WTC11 (cell line): Measurements from ENCODE around the gene ACOX3. TPM values are rescaled to one million over a fixed set of nuclear protein-coding genes. Genes with fewer than 3 reads are reported as not detected.
A peak's percentile ranks its signal among the peaks of the same experiment; 100 is the strongest.

ENCODE experiments used
- ATAC-seq: fragments of 200-7000 bp; cut with Tn5 transposase; 2 replicates; pipeline ENCODE4 v1.10.0; 2021; ENCODE audit warnings: mild to moderate bottlenecking, moderate library complexity
- CTCF ChIA-PET: fragments of 300-600 bp; sonication (Branson Sonifier 250); formaldehyde crosslinking; loops from one replicate; lab custom pipeline; 2021; ENCODE audit warnings: antibody characterized with exemption; lab: Charles Lee
- POLR2A ChIA-PET: fragments of 350-600 bp; sonication (Branson Sonifier 250); formaldehyde crosslinking; loops from one replicate; lab custom pipeline; 2021; ENCODE audit warnings: antibody characterized with exemption; lab: Charles Lee
- DNase-seq: peaks from one replicate; pipeline ENCODE4 v3.0.0; 2021; ENCODE audit warnings: low spot score
- H3K27ac Mint-ChIP-seq: 2 replicates; pipeline ENCODE4 v1.8.0; 2021; ENCODE audit warnings: mixed read lengths
- H3K27me3 Mint-ChIP-seq: 2 replicates; pipeline ENCODE4 v1.8.0; 2021; ENCODE audit warnings: low read depth, mild to moderate bottlenecking, moderate library complexity, mixed read lengths
- H3K36me3 Mint-ChIP-seq: 2 replicates; pipeline ENCODE4 v1.8.0; 2021; ENCODE audit warnings: mixed read lengths
- H3K4me1 Mint-ChIP-seq: 2 replicates; pipeline ENCODE4 v1.8.0; 2022; ENCODE audit warnings: mixed read lengths
- H3K4me3 Mint-ChIP-seq: 2 replicates; pipeline ENCODE4 v1.8.0; 2021; ENCODE audit warnings: mild to moderate bottlenecking, moderate library complexity, mixed read lengths
- H3K9me3 Mint-ChIP-seq: 2 replicates; pipeline ENCODE4 v1.8.0; 2021; ENCODE audit warnings: mixed read lengths
- ATF2 ChIP-seq: sonication (generic); formaldehyde crosslinking; IDR thresholded peaks from 2 replicates; pipeline ENCODE4 v1.8.1; 2022; ENCODE audit warnings: low read depth, missing genetic modification reagents, borderline replicate concordance
- CDX4 ChIP-seq: fragments of 250-450 bp; sonication (Bioruptor Pico); IDR thresholded peaks from 2 replicates; pipeline ENCODE4 v1.9.0; 2021; ENCODE audit warnings: moderate library complexity, mild to moderate bottlenecking, inconsistent platforms, borderline replicate concordance
- E2F4 ChIP-seq: sonication (generic); formaldehyde crosslinking; IDR thresholded peaks from 2 replicates; pipeline ENCODE4 v1.8.1; 2022; ENCODE audit warnings: low read depth, mild to moderate bottlenecking, moderate library complexity, missing genetic modification reagents, borderline replicate concordance
- ESRRA ChIP-seq: sonication (generic); formaldehyde crosslinking; IDR thresholded peaks from 2 replicates; pipeline ENCODE4 v1.8.1; 2022; ENCODE audit warnings: mild to moderate bottlenecking, missing genetic modification reagents, borderline replicate concordance
- FOXK1 ChIP-seq: sonication (generic); formaldehyde crosslinking; IDR thresholded peaks from 2 replicates; pipeline ENCODE4 v1.8.0; 2022; ENCODE audit warnings: mild to moderate bottlenecking, moderate library complexity, missing genetic modification reagents
- GTF2I ChIP-seq: fragments of 250-450 bp; sonication (Bioruptor Pico); conservative IDR thresholded peaks from 2 replicates; pipeline ENCODE4 v1.4.0; 2021; ENCODE audit warnings: mild to moderate bottlenecking
- NFYB ChIP-seq: sonication (generic); formaldehyde crosslinking; conservative IDR thresholded peaks from 2 replicates; pipeline ENCODE4 v1.8.0; 2022; ENCODE audit warnings: low read depth, missing genetic modification reagents
- NR1H2 ChIP-seq: sonication (generic); formaldehyde crosslinking; IDR thresholded peaks from 2 replicates; pipeline ENCODE4 v1.9.0; 2021; ENCODE audit warnings: mild to moderate bottlenecking, moderate library complexity, missing genetic modification reagents
- SMAD4 ChIP-seq: sonication (generic); formaldehyde crosslinking; IDR thresholded peaks from 2 replicates; pipeline ENCODE4 v1.8.0; 2022; ENCODE audit warnings: mild to moderate bottlenecking, missing genetic modification reagents
- SOX15 ChIP-seq: fragments of 250-450 bp; sonication (Bioruptor Pico); IDR thresholded peaks from 2 replicates; pipeline ENCODE4 v1.9.0; 2021; ENCODE audit warnings: mild to moderate bottlenecking
- STAT6 ChIP-seq: sonication (generic); formaldehyde crosslinking; conservative IDR thresholded peaks from 2 replicates; pipeline ENCODE4 v1.8.1; 2023; ENCODE audit warnings: mild to moderate bottlenecking, low read depth, missing genetic modification reagents, moderate library complexity
- TCF7 ChIP-seq: sonication (generic); formaldehyde crosslinking; IDR thresholded peaks from 2 replicates; pipeline ENCODE4 v1.8.0; 2022; ENCODE audit warnings: mild to moderate bottlenecking, low read depth, missing genetic modification reagents, moderate library complexity
- ZBTB21 ChIP-seq: sonication (generic); formaldehyde crosslinking; IDR thresholded peaks from 2 replicates; pipeline ENCODE4 v1.8.1; 2023; ENCODE audit warnings: mild to moderate bottlenecking, missing genetic modification reagents, borderline replicate concordance
- ZNF121 ChIP-seq: sonication (generic); formaldehyde crosslinking; IDR thresholded peaks from 2 replicates; pipeline ENCODE4 v1.8.0; 2023; ENCODE audit warnings: missing genetic modification reagents
- ZNF396 ChIP-seq: fragments of 250-450 bp; sonication (Bioruptor Pico); IDR thresholded peaks from 2 replicates; pipeline ENCODE4 v1.8.0; 2021; ENCODE audit warnings: mild to moderate bottlenecking, moderate library complexity, borderline replicate concordance
- total RNA-seq: library from RNA; stranded (reverse); gene quantifications from 3 replicates; pipeline ENCODE4 v1.2.3, GENCODE V29; 2021
- TF ChIP-seq, protein P1 (sequence below): sonication (generic); formaldehyde crosslinking; IDR thresholded peaks from 2 replicates; pipeline ENCODE4 v1.8.1; 2023; ENCODE audit warnings: mild to moderate bottlenecking, missing genetic modification reagents, moderate library complexity
- TF ChIP-seq, protein P2 (sequence below): sonication (generic); formaldehyde crosslinking; IDR thresholded peaks from 2 replicates; pipeline ENCODE4 v1.8.1; 2023; ENCODE audit warnings: mild to moderate bottlenecking, moderate library complexity, missing genetic modification reagents
- TF ChIP-seq, protein P3 (sequence below): sonication (generic); formaldehyde crosslinking; IDR thresholded peaks from 2 replicates; pipeline ENCODE4 v1.8.0; 2023; ENCODE audit warnings: missing genetic modification reagents
- TF ChIP-seq, protein P4 (sequence below): fragments of 250-450 bp; sonication (Bioruptor Pico); IDR thresholded peaks from 2 replicates; pipeline ENCODE4 v1.9.0; 2021; ENCODE audit warnings: mild to moderate bottlenecking

ACOX3 gene
- total RNA-seq, 1 experiment from 2014 or later = 10.7 TPM

DNA sequence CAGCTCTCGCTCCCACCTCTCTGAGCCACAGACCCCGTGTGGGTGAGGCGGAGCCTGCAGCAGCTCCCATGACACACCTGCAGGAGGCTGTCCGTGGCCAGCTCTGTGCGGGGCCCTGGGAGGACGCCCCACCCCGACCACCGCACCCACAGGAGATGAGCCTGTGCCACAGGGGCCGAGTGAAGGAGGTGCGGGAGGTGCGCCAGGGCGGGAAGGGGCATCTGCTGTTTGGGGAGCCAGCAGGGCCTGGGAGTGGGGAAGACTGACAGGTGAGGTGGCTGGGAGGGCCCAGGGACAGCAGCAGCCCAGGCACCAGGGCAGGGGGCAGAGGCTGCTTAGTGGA is 52.0 kb downstream of the ACOX3 start (continued):
- TF ChIP-seq TCF7 (CRISPR knock-in tag) (no peak), NFYB (CRISPR knock-in tag) (no peak), SMAD4 (CRISPR knock-in tag) (no peak), ZNF396 (no peak), ESRRA (CRISPR knock-in tag) (no peak)
- TF ChIP-seq, protein P1, sequence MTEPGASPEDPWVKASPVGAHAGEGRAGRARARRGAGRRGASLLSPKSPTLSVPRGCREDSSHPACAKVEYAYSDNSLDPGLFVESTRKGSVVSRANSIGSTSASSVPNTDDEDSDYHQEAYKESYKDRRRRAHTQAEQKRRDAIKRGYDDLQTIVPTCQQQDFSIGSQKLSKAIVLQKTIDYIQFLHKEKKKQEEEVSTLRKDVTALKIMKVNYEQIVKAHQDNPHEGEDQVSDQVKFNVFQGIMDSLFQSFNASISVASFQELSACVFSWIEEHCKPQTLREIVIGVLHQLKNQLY (CRISPR knock-in tag) = no peak

- Mint-ChIP-seq H3K4me1 (peaks cover 9% of the 10 kb centered on the region), H3K9me3 (no peaks in the 10 kb centered on the region), H3K36me3 (no peaks in the 10 kb centered on the region), H3K27ac (0 out of 2 replicates have a peak overlapping the region, but pooled peaks have one; percentile 65), H3K4me3 (no peak overlapping the region), H3K27me3 (no peaks in the 10 kb centered on the region)
- CTCF ChIA-PET = interaction anchor here (1.0 to 1.9 kb wide), 4 partner anchors 15 to 219 kb away, joined by 3 to 7 read pairs (median 5); no protein-coding TSS in a partner anchor
- no peak for ATAC-seq
- TF ChIP-seq ATF2 (CRISPR knock-in tag) = no peak
- TF ChIP-seq, protein P2, sequence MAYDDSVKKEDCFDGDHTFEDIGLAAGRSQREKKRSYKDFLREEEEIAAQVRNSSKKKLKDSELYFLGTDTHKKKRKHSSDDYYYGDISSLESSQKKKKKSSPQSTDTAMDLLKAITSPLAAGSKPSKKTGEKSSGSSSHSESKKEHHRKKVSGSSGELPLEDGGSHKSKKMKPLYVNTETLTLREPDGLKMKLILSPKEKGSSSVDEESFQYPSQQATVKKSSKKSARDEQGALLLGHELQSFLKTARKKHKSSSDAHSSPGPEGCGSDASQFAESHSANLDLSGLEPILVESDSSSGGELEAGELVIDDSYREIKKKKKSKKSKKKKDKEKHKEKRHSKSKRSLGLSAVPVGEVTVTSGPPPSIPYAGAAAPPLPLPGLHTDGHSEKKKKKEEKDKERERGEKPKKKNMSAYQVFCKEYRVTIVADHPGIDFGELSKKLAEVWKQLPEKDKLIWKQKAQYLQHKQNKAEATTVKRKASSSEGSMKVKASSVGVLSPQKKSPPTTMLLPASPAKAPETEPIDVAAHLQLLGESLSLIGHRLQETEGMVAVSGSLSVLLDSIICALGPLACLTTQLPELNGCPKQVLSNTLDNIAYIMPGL (CRISPR knock-in tag) = no peak
- TF ChIP-seq, protein P3, sequence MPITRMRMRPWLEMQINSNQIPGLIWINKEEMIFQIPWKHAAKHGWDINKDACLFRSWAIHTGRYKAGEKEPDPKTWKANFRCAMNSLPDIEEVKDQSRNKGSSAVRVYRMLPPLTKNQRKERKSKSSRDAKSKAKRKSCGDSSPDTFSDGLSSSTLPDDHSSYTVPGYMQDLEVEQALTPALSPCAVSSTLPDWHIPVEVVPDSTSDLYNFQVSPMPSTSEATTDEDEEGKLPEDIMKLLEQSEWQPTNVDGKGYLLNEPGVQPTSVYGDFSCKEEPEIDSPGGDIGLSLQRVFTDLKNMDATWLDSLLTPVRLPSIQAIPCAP (CRISPR knock-in tag) = no peak
- peak; percentile 43; the same call in 1 of the 2 replicates for TF ChIP-seq NR1H2 (CRISPR knock-in tag)
- TF ChIP-seq ZBTB21 = no peak
- TF ChIP-seq ZNF121 (CRISPR knock-in tag) = no peak
- no peak for TF ChIP-seq SOX15 (CRISPR knock-in tag)
- TF ChIP-seq, all 79 proteins: peak for 1
- DNase-seq = no peak
- POLR2A ChIA-PET = interaction anchor here (0.6 kb wide), 1 partner anchor 1914 kb away, joined by 5 read pairs; no protein-coding TSS in a partner anchor
Observed at GRCh38 chr4:8387615-8388527, 52.7 kb downstream of the ACOX3 start.

DNA sequence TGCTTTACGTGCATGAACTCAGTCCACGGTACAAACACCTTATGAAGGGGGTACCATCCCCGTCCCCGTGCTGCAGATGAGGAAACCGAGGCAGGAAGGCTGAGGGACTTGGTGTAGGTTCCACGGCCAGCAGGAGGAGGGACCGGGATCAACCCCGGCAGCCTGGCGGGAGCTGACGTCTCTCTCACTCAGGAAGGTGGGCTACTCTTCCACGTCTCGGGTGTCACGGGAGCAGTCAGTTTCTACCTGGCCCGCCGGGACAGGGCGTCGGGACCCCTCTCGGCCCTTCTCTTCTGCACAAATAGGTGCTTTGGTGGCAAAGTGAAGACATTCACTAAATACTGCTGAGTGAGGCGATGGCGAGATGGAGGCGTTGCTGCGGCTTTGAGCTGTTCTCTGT is 53.3 kb downstream of the ACOX3 start:
- no peak for ATAC-seq
- DNase-seq = no peak
- H3K36me3 Mint-ChIP-seq = no peaks in the 10 kb centered on the region
- CTCF ChIA-PET = interaction anchor here (1.2 kb wide), 1 partner anchor 220 kb away, joined by 4 read pairs; no protein-coding TSS in a partner anchor
- POLR2A ChIA-PET = interaction anchor here (0.6 kb wide), 1 partner anchor 1913 kb away, joined by 5 read pairs; no protein-coding TSS in a partner anchor
- peaks cover 5% of the 10 kb centered on the region for H3K4me1 Mint-ChIP-seq
- no peak overlapping the region for H3K4me3 Mint-ChIP-seq
- no peaks in the 10 kb centered on the region for H3K9me3 Mint-ChIP-seq
- no peak overlapping the region for H3K27ac Mint-ChIP-seq
- TF ChIP-seq E2F4 (CRISPR knock-in tag) (no peak), GTF2I (CRISPR knock-in tag) (no peak), FOXK1 (CRISPR knock-in tag) (no peak), CDX4 (CRISPR knock-in tag) (no peak), STAT6 (no peak)
- TF ChIP-seq, protein P4, sequence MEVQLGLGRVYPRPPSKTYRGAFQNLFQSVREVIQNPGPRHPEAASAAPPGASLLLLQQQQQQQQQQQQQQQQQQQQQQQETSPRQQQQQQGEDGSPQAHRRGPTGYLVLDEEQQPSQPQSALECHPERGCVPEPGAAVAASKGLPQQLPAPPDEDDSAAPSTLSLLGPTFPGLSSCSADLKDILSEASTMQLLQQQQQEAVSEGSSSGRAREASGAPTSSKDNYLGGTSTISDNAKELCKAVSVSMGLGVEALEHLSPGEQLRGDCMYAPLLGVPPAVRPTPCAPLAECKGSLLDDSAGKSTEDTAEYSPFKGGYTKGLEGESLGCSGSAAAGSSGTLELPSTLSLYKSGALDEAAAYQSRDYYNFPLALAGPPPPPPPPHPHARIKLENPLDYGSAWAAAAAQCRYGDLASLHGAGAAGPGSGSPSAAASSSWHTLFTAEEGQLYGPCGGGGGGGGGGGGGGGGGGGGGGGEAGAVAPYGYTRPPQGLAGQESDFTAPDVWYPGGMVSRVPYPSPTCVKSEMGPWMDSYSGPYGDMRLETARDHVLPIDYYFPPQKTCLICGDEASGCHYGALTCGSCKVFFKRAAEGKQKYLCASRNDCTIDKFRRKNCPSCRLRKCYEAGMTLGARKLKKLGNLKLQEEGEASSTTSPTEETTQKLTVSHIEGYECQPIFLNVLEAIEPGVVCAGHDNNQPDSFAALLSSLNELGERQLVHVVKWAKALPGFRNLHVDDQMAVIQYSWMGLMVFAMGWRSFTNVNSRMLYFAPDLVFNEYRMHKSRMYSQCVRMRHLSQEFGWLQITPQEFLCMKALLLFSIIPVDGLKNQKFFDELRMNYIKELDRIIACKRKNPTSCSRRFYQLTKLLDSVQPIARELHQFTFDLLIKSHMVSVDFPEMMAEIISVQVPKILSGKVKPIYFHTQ (CRISPR knock-in tag) = no peak
- no peaks in the 10 kb centered on the region for H3K27me3 Mint-ChIP-seq
